ENCODE data around the gene LDLRAD2.

LDLRAD2 gene

GRCh38 chr1:21864730-21865129, 52.7 kb downstream of the LDLRAD2 start:
- no peak overlapping the region for H3K9ac ChIP-seq (ENCODE audit: low read length)
- H3K4me1 ChIP-seq (ENCODE audit: low read length): peaks cover 32% of the 10 kb centered on the region
- no peak overlapping the region for H3K4me2 ChIP-seq (ENCODE audit: low read depth, low read length)
- no peaks in the 10 kb centered on the region for H4K20me1 ChIP-seq (ENCODE audit: insufficient read depth, low read length)
- no peaks in the 10 kb centered on the region for H3K79me2 ChIP-seq (ENCODE audit: low read length)
- no peaks in the 10 kb centered on the region for H3K9me2 ChIP-seq (replicated peaks; ENCODE audit: insufficient read depth, low read length)
- no peaks in the 10 kb centered on the region for H3K27me3 ChIP-seq (replicated peaks; ENCODE audit: insufficient read depth, low read length)
- H3K36me3 ChIP-seq (replicated peaks; ENCODE audit: insufficient read depth, low read length): no peaks in the 10 kb centered on the region
- no peak for TF ChIP-seq EZH2 (optimal IDR thresholded peaks at IDR 0.05; ENCODE audit: low read depth, low read length)
- no peaks in the 10 kb centered on the region for H3K9me3 ChIP-seq (replicated peaks; ENCODE audit: insufficient read depth, low read length)
- no peak overlapping the region for H3K27ac ChIP-seq (ENCODE audit: low read length)
- H3K4me3 ChIP-seq (ENCODE audit: low read length): no peak overlapping the region
- peaks cover 17% of the 10 kb centered on the region for H3F3A ChIP-seq (ENCODE audit: insufficient read depth, low read length)
- DNase-seq: no peak
- no peak overlapping the region for H2AFZ ChIP-seq (ENCODE audit: low read length)

GRCh38 chr1:21865609-21865942, 53.5 kb downstream of the LDLRAD2 start:
- TF ChIP-seq EZH2phosphoT487 (IDR thresholded peaks at IDR 0.05; ENCODE audit: low read length) (no peak), EZH2 (optimal IDR thresholded peaks at IDR 0.05; ENCODE audit: low read depth, low read length) (no peak), CTCF (IDR thresholded peaks at IDR 0.05; ENCODE audit: low read length) (no peak)
- Histone ChIP-seq H3K9me3 (replicated peaks; ENCODE audit: insufficient read depth, low read length) (no peaks in the 10 kb centered on the region), H2AFZ (ENCODE audit: low read length) (peak overlapping the region; percentile 93; the same call in 1 of the 2 replicates), H3K4me3 (ENCODE audit: low read length) (peak overlapping the region; percentile 5; the same call in 1 of the 2 replicates), H3K27ac (ENCODE audit: low read length) (peak overlapping the region; percentile 93), H4K20me1 (ENCODE audit: insufficient read depth, low read length) (no peaks in the 10 kb centered on the region), H3K79me2 (ENCODE audit: low read length) (no peaks in the 10 kb centered on the region), H3K36me3 (replicated peaks; ENCODE audit: insufficient read depth, low read length) (no peaks in the 10 kb centered on the region), H3K4me2 (ENCODE audit: low read depth, low read length) (peak overlapping the region; percentile 62), H3K4me1 (ENCODE audit: low read length) (peaks cover 32% of the 10 kb centered on the region), H3K9ac (ENCODE audit: low read length) (peak overlapping the region; percentile 59), H3K27me3 (replicated peaks; ENCODE audit: insufficient read depth, low read length) (no peaks in the 10 kb centered on the region), H3K9me2 (replicated peaks; ENCODE audit: insufficient read depth, low read length) (no peaks in the 10 kb centered on the region), H3F3A (ENCODE audit: insufficient read depth, low read length) (peaks cover 17% of the 10 kb centered on the region)
- peak; percentile 77 for DNase-seq

DNA sequence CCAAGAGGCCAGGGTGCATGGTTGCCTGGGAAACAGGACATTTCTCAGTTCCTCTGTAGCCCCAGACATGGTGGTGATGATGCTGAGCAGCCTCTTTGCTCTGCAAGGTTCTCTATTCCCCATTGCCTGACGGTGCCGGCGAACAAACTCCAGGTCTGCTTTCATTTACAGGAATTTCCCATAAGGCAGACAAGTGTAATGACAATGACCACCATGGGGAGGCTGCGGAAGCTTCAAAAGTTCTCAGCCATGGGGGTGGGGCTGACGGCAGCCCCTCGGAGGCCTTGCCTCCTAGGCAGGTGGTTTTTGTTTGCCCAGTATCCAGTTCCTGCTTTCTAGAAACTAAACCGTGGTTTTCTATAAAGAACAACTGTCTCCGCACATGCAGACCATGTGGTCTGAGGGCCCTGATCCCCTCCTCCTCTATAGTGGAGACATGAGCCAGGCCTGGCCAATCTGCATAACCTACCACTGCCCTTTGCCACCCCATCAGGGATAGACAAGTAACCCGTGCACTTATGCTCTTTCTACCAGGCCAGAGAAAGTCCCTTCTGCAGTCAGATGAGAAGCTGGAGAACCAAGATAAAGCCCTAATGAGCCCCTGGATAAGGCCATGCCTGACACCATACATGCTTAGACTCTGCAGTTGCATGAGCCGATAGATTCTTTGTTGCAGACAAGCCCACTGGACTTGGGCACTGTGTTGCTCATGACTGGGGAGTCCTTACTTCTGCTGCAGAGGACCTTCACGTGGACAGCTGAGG, 54.1 kb downstream of the LDLRAD2 start:
- H3K79me2 ChIP-seq (ENCODE audit: low read length): no peaks in the 10 kb centered on the region
- peak; percentile 92 for DNase-seq
- H3K36me3 ChIP-seq (replicated peaks; ENCODE audit: insufficient read depth, low read length): no peaks in the 10 kb centered on the region
- peaks cover 17% of the 10 kb centered on the region for H3F3A ChIP-seq (ENCODE audit: insufficient read depth, low read length)
- peak overlapping the region; percentile 93 for H3K27ac ChIP-seq (ENCODE audit: low read length)
- H4K20me1 ChIP-seq (ENCODE audit: insufficient read depth, low read length): no peaks in the 10 kb centered on the region
- peak overlapping the region; percentile 5; the same call in 1 of the 2 replicates for H3K4me3 ChIP-seq (ENCODE audit: low read length)
- H3K9me3 ChIP-seq (replicated peaks; ENCODE audit: insufficient read depth, low read length): no peaks in the 10 kb centered on the region
- H3K9ac ChIP-seq (ENCODE audit: low read length): peak overlapping the region; percentile 59
- TF ChIP-seq CTCF (IDR thresholded peaks at IDR 0.05; ENCODE audit: low read length) (peak; percentile 31), EZH2phosphoT487 (IDR thresholded peaks at IDR 0.05; ENCODE audit: low read length) (no peak)
- no peaks in the 10 kb centered on the region for H3K27me3 ChIP-seq (replicated peaks; ENCODE audit: insufficient read depth, low read length)
- H3K4me2 ChIP-seq (ENCODE audit: low read depth, low read length): peak overlapping the region; percentile 62; the same call in 1 of the 2 replicates
- H3K4me1 ChIP-seq (ENCODE audit: low read length): peaks cover 32% of the 10 kb centered on the region
- H3K9me2 ChIP-seq (replicated peaks; ENCODE audit: insufficient read depth, low read length): no peaks in the 10 kb centered on the region
- H2AFZ ChIP-seq (ENCODE audit: low read length): peak overlapping the region; percentile 93

DNA sequence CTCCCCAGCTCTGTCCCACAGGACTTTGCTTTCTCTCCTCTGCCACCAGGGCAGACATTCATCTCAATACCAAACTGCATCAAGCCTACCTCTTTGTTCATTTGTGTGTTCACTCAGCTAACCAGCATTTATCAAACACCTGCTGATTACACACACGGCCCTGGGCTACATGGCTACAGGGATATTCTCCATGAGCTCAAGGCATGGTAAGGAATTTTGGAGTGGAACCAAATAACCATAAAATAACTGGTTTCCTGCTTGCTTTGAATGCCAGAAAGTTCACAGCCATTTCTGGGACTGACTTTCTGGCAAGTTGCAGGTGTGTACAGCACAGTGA, 54.6 kb downstream of the LDLRAD2 start:
- Histone ChIP-seq H3K79me2 (ENCODE audit: low read length) (no peaks in the 10 kb centered on the region), H3K27ac (ENCODE audit: low read length) (peak overlapping the region; percentile 93), H3K4me2 (ENCODE audit: low read depth, low read length) (peak overlapping the region; percentile 62; the same call in 1 of the 2 replicates), H3K36me3 (replicated peaks; ENCODE audit: insufficient read depth, low read length) (no peaks in the 10 kb centered on the region), H3K4me3 (ENCODE audit: low read length) (peak overlapping the region; percentile 4; the same call in 1 of the 2 replicates), H3F3A (ENCODE audit: insufficient read depth, low read length) (peaks cover 17% of the 10 kb centered on the region), H3K4me1 (ENCODE audit: low read length) (peaks cover 32% of the 10 kb centered on the region), H3K9ac (ENCODE audit: low read length) (peak overlapping the region; percentile 59), H4K20me1 (ENCODE audit: insufficient read depth, low read length) (no peaks in the 10 kb centered on the region), H3K27me3 (replicated peaks; ENCODE audit: insufficient read depth, low read length) (no peaks in the 10 kb centered on the region), H3K9me2 (replicated peaks; ENCODE audit: insufficient read depth, low read length) (no peaks in the 10 kb centered on the region), H2AFZ (ENCODE audit: low read length) (peak overlapping the region; percentile 93), H3K9me3 (replicated peaks; ENCODE audit: insufficient read depth, low read length) (no peaks in the 10 kb centered on the region)
- DNase-seq: no peak
- TF ChIP-seq EZH2phosphoT487 (IDR thresholded peaks at IDR 0.05; ENCODE audit: low read length) (no peak), CTCF (IDR thresholded peaks at IDR 0.05; ENCODE audit: low read length) (0 out of 2 replicates have a peak, but pooled peaks have one; percentile 10)

All from MM.1S (cell line).